Stimulated activated CD4-positive, alpha-beta T cell treated with anti-CD3 and anti-CD28 coated beads, Interleukin-15, amount 100 ng/mL, for 1 hour (primary cell): Measurements from ENCODE around the gene DERL2.

Source experiments
- DNase-seq, 2 donors: peaks; one replicate each; pipeline ENCODE4 v3.0.0-alpha.2; 2020; ENCODE audit warnings: low read depth in 1 of 2, low spot score in 1 of 2

Gene DERL2

GRCh38 chr17:5485270-5486205 is at the start of gene DERL2:
Gene DERL2 (minus strand): TSS chr17:5486178. CDS start chr17:5486161, 17 bp downstream.
- DNase-seq, result no peak

DNA sequence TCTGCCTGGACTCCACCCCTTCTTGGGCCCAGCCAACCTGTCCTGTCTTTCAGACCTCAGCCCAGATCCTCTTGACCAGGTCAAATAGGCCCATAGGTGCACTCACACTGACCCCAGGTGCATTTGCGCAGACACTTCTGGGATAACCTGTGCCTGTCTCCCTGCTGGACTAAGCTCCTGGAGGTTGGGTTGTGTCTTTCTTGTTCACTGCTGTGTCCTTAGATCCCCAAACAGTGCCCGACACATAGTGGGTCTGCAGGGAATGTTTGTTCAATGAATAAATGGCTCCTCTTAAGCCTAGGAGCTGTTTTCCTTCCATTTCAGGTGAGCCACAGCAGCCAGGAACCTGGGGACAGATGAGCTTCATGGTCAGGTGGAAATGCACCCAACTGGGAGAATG is 49.5 kb upstream of the DERL2 start:
- no peak for DNase-seq

DNA sequence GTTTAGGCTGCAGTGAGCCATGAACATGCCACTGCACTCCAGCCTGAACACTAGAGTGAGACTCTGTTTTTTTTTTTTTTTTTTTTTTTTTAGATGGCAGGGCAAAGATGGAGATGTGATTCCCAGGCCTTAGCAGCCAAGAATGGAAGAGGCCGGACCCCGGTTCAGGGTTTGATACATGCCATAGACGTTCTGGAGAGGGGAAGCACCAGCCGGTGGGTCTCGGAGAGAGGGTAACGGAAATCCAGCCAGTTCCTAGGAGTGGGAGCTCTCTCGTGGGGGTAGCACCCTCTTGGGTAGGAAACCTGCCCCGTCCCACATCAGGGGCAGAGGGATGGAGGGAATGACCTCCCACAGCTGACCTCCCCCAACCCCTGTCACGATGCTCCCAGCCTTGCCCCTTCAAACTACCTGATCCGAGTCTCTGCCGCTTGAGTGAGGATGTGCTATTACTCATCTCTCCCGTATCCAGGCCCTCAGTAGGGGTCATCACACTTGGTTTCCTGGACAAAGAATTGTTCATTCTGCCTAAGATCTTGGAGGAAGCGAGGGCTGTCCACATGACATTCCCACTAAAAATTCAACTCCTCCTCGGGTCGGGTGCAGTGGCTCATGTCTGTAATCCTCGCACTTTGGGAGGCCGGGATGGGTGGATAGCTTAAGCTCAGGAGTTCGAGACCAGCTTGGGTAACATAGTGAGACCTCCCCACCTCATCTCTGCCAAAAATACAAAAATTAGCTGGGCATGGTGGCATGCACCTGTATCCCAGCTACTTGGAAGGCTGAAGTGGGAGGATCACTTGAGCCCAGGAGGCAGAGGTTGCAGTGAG is 47.7 kb upstream of the DERL2 start:
- no peak for DNase-seq

DNA sequence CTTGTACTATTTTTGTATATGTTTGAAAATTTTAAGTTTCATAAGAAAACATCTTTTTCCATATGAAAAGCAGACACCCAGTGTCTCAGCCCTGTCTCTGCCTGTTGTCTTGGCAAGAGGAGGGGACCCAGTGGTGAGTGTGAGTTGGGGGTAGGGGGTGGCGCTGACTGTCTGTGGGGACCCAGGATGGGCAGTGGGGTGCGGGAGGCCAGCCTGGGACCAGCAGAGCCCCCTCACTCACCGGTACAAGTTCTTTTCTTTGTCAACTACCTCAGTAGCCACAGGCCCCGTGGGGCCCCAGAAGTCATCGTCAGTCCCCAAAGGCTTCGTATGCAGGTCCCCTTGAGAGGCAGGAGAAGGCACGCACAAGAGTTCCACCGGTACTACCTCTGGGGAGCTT is 46.6 kb upstream of the DERL2 start:
- no peak for DNase-seq

- no peak for DNase-seq
Measured at GRCh38 chr17:5531085-5531418, 45.1 kb upstream of the DERL2 start.

- DNase-seq, result no peak
Measured at GRCh38 chr17:5530265-5531084, 44.5 kb upstream of the DERL2 start.

DNA sequence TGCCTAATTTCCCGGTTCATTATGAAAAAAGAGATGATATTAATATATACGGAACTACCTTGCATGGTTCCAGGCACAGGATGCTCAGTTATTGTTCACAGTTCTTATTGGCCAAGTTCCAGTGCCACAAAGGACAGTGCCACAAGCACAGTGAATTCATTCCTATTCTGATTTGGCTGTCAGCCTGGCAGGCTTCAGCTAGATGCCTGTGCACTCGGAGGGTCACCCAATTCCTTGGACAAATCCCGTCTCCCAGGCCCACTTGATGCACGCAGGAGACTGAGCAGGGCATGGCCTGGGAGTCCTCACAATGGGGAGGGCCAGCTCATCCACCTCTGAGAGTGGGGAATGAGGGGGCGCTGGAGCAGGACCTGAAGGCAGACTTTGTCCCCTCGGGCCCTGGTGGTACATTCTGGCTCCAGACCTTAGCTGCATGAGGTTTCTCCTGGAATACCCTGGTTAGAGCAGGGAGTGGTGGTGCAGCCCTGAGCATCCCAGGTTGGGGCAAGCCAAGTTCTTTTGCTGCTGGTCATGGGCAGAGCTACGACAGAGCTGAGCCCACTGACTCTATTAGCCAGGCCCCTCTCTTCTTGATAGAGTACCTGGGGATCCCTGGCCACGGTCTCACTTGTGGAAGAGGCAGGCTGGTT is 41.7 kb upstream of the DERL2 start:
- DNase-seq, result no peak

DNA sequence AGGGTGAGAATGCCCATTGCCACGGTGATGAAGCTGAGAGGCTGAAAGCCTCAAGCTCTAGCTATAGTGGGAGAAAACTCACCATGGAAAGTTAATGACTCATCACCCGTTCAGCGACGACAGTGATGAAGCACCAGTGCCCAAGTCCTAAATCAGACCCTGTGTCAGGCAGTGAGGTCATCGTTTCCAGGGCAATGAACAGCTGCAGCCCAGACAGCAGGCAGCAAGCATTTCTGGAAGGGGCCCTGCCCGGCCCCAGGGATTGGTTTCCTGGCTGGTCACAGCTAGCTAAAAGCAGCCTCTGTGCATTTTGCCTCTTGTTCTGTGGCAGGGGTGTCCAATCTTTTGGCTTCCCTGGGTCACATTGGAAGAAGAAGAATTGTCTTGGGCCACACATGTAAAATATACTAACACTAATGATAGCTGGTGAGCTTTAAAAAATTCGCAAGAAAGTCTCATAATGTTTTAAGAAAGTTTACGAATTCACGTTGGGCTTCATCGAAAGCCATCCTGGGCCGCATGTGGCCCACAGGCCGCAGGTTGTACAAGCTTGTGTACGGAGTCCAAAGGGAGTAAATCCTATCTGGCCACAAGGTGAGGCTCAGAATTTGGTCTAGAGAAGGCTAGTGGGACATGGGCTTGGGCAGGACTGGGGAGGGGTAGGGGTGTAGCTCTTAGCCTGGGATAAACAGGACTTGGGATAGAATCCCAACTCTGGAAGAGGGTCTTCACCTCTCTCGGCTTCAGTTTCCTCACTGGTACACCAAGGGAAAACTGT is 41.0 kb upstream of the DERL2 start:
- peak in 1 of 2 donors; percentile 2 for DNase-seq

DNA sequence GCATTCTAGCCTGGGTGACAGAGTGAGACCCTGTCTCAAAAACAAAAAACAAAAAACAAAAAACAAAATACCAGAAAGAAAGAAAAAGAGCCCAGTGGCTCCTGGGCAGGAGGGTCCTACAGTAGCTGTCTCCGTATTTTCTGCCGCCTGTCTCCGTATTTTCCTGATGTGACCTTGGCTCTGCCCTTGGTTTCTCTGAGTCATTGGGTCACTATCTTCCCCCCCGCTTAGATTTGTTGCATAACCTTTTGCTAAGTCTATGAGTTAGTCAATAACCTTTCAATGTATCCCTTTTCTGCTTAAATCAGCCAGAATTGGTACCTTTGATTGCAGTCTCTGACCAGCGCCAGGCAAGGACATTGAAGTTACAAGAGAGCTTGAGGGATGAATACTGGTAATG is 37.3 kb upstream of the DERL2 start:
- no peak for DNase-seq

GRCh38 chr17:5522476-5522875 is 36.5 kb upstream of the DERL2 start:
- DNase-seq, result no peak

DNA sequence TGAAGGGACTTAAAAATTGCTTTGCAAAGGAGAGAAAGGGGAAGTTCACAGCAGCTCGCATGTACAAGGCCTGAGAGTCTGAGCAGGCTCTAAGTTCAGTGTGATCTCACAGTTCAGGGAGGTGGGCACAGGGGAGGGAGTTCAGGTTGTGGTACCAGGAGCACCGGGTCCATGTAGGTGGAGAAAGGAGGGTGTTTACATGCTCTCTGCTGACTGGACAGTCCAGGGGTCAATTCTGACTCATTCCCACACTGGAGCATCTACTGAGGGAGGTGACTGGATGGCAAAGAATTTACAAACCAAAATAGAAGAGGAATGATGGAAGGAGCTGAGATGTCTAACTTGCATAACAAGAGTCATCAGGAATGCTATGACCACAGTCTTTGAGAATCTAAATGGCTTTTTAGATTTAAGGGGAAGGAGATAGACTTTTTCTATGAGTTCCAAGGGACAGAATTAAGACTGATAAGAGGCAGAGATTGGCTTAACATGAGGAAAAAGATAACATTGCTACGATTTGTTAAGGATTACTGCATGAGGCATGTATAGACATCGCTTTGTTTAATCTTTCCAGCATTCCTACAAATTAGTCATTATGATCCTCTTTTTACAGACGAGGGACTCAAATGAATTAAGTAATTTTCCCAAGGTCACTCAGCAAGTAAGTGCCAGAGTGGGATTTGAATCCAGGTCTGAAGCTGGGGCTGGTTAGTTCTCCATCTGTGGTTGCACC is 30.2 kb upstream of the DERL2 start:
- no peak for DNase-seq

GRCh38 chr17:5514976-5515375 is 29.0 kb upstream of the DERL2 start:
- no peak for DNase-seq

DNA sequence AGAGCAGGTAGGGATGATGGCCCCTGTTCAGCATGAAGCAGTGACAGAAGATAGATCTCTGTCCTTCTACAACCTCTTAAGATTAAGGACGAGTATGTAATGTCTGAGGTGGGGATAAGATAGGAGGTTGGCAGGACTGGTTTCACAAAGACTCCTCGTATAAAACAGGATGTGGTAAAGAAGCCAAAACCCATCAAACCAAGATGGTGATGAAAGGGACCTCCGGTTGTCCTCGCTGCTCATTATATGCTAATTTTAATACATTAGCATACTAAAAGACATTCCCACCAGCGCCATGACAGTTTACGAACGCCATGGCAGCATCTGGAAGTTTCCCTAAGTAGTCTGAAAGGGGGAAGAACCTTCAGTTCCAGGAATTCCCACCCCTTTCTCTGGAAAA is 27.6 kb upstream of the DERL2 start:
- no peak for DNase-seq

DNA sequence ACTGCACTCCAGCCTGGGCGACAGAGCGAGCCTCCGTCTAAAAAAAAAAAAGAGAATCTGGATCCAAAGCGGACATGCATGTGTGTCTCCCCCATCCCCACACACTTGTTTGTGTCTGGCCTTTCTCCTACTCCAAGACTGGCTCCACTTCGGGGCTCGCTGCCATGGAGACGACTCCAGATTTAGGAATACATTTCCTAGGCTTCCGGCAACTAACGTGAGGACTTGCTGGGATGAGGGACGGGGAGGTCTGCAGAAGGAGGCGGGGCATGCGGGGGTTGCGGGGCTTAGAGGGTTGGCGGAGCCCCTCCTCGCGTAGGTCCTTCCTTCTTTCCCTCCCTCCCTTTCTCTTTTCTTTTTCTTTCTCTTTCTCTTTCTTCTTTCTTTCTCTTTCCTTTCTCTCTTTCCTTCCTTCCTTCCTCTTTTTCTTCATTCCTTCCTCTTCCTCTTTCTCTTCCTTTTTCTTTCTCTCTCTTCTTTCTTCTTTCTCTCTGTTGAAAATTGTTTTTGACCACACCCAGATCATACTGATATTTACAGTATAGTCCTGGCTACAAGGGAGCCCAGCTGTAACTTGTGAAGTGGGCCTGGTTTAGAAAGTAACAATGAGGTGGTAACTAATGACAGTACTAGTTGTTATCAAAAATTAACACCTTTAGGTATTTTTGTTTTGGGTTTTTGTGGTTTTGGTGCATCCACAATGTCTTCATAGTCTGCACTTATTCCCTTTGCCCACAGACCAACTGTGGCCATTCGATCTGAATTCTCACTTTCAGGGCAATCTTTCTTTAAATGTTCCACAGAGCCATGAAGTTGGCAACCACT is 25.6 kb upstream of the DERL2 start:
- no peak for DNase-seq

GRCh38 chr17:5510771-5511170 is 24.8 kb upstream of the DERL2 start:
- DNase-seq, result no peak

DNA sequence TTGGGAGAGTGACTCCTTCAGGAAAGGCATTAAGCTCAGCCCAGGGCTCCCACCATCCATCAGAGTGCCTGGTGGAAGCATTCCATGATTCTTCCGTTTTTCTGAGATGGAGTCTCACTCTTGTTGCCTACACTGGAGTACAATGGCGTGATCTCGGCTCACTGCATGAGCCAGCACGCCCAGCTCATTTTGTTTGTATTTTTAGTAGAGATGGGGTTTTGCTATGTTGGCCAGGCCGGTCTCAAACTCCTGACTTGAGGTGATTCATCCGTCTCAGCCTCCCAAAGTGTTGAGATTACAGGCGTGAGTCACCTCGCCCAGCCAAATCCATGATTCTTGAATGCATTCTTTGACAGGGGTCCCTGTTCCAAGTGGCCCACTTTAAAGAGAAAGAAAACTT is 23.5 kb upstream of the DERL2 start:
- no peak for DNase-seq

GRCh38 chr17:5508810-5509209 is 22.8 kb upstream of the DERL2 start:
- DNase-seq, result no peak

DNA sequence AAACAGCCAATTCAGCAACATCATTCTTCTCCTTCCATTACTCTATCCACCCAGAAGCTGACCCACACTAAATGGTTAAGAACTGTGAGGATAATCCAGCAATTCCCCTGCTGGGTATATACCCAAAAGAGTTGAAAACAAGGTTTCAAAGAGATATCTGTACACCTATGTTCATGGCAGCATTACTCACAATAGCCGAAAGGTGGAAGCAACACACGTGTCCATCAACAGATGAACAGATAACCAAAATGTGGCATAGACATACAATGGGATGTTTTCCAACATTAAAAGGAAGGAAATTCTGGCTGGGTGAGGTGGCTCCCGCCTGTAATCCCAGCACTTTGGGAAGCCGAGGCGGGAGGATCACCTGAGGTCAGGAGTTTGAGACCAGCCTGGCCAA is 20.3 kb upstream of the DERL2 start:
- DNase-seq, result no peak

GRCh38 chr17:5502552-5502951 is 16.6 kb upstream of the DERL2 start:
- DNase-seq, result no peak
